HepG2 (cell line): ENCODE results near the gene DPEP1. TPM values are rescaled to one million over a fixed set of nuclear protein-coding genes. Genes with fewer than 3 reads are reported as not detected.

ENCODE experiments used
- AGO1 ChIP-seq: fragments of 200-400 bp; formaldehyde crosslinking; IDR thresholded peaks from 2 replicates; pipeline ENCODE4 v1.6.1; 2017; ENCODE audit warnings: mild to moderate bottlenecking, low read depth, low read length, moderate library complexity; ENCODE audit not compliant: poor library complexity, severe bottlenecking
- CEBPG ChIP-seq: IDR thresholded peaks from 2 replicates; pipeline ENCODE4 v1.6.1; 2016
- HNF1A ChIP-seq, 2 experiments: sonication (generic) in 1 of 2; formaldehyde crosslinking in 1 of 2; IDR thresholded peaks; 2 replicates each; pipeline versions ENCODE4 v1.4.0 to v1.6.1; 2016 to 2020; ENCODE audit warnings: borderline replicate concordance in 1 of 2, low read depth in 1 of 2, mild to moderate bottlenecking in 1 of 2, missing genetic modification reagents in 1 of 2
- KLF12 ChIP-seq: sonication (generic); formaldehyde crosslinking; IDR thresholded peaks from 2 replicates; pipeline ENCODE4 v1.4.0; 2020; ENCODE audit warnings: missing genetic modification reagents, borderline replicate concordance
- PATZ1 ChIP-seq: sonication (generic); formaldehyde crosslinking; IDR thresholded peaks from 2 replicates; pipeline ENCODE4 v1.4.0; 2020; ENCODE audit warnings: missing genetic modification reagents
- SP2 ChIP-seq: sonication (generic); formaldehyde crosslinking; IDR thresholded peaks from 2 replicates; pipeline ENCODE4 v1.5.1; 2020; ENCODE audit warnings: mild to moderate bottlenecking, missing genetic modification reagents
- YEATS2 ChIP-seq: sonication (generic); formaldehyde crosslinking; IDR thresholded peaks from 2 replicates; pipeline ENCODE4 v1.4.0; 2020; ENCODE audit warnings: missing genetic modification reagents, borderline replicate concordance
- ZKSCAN1 ChIP-seq: fragments of 150-350 bp; IDR thresholded peaks from 2 replicates; pipeline ENCODE4 v1.6.1; 2014; ENCODE audit warnings: low read length
- ZNF24 ChIP-seq: fragments of 450-650 bp; IDR thresholded peaks from 2 replicates; pipeline ENCODE4 v1.6.1; 2017; ENCODE audit warnings: antibody characterized with exemption, mild to moderate bottlenecking
- ZNF644 ChIP-seq: IDR thresholded peaks from 2 replicates; pipeline ENCODE4 v1.6.1; 2016; ENCODE audit warnings: low read depth
- ZNF687 ChIP-seq: sonication (generic); formaldehyde crosslinking; IDR thresholded peaks from 2 replicates; pipeline ENCODE4 v1.5.1; 2020; ENCODE audit warnings: mild to moderate bottlenecking, missing genetic modification reagents, moderate library complexity
- ZNF766 ChIP-seq: sonication (generic); formaldehyde crosslinking; IDR thresholded peaks from 2 replicates; pipeline ENCODE4 v1.5.0; 2020; ENCODE audit warnings: missing genetic modification reagents, borderline replicate concordance
- ZNF800 ChIP-seq: sonication (generic); formaldehyde crosslinking; IDR thresholded peaks from 2 replicates; pipeline ENCODE4 v1.4.0; 2020; ENCODE audit warnings: missing genetic modification reagents
- polyA plus RNA-seq, 8 experiments: library from polyadenylated mRNA; depleted of rRNA in 3 of 8; stranded (reverse) in 7 of 8; unstranded in 1 of 8; fragments of >200 nt; fragmentation: Illumina TruSeq in 4 of 8; extraction: Trizol in 4 of 8; gene quantifications; 2 replicates each; pipeline versions ENCODE4 v1.2.1 to v1.2.3, GENCODE V29; 2011 to 2016; ENCODE audit warnings: low read depth in 4 of 8, missing spikeins in 1 of 8, mixed read lengths in 1 of 8; ENCODE audit not compliant: insufficient read depth in 1 of 8
- total RNA-seq, 5 experiments: library from RNA; depleted of rRNA; stranded (reverse); fragments of >200 nt; fragmentation: Illumina TruSeq; extraction: Trizol; gene quantifications; 2 replicates each; pipeline ENCODE4 v1.2.3, GENCODE V29; 2016; ENCODE audit warnings: low read depth in 1 of 5

DPEP1 gene
- total and polyA plus RNA-seq, 2 of the 13 experiments (the other 11 are each of a cell fraction or from before 2014, with no cell fraction given) = 37.6 to 52.2 TPM

- TF ChIP-seq ZNF687 (CRISPR knock-in tag) = peak; percentile 12; the same call in 1 of the 2 replicates
- TF ChIP-seq ZNF644 (CRISPR knock-in tag) = no peak
- TF ChIP-seq ZNF766 (CRISPR knock-in tag) = no peak
- TF ChIP-seq PATZ1 (CRISPR knock-in tag) = 0 out of 2 replicates have a peak, but pooled peaks have one; percentile 29
- TF ChIP-seq YEATS2 (CRISPR knock-in tag) = no peak
- no peak for TF ChIP-seq ZNF800 (CRISPR knock-in tag)
- no peak for TF ChIP-seq CEBPG
- TF ChIP-seq KLF12 = no peak
- no peak for TF ChIP-seq ZNF24
- TF ChIP-seq AGO1 = peak; percentile 89
- no peak for TF ChIP-seq HNF1A (IDR thresholded peaks at IDR 0.05; ENCODE audit: low read depth)
- no peak for TF ChIP-seq HNF1A (CRISPR knock-in tag; IDR thresholded peaks at IDR 0.05; ENCODE audit: borderline replicate concordance)
- TF ChIP-seq ZKSCAN1 = peak; percentile 29; the same call in 1 of the 2 replicates
- no peak for TF ChIP-seq SP2
Measured at GRCh38 chr16:89567656-89568594, 45.5 kb upstream of the DPEP1 start (continued).
